ENCODE data around the gene PIP5K1B.
"Not testable (repeated sequence)": the region's sequence is repeated elsewhere in the genome, so short reads cannot be mapped to it uniquely, and the experiment has no call there.

PIP5K1B gene

DNA sequence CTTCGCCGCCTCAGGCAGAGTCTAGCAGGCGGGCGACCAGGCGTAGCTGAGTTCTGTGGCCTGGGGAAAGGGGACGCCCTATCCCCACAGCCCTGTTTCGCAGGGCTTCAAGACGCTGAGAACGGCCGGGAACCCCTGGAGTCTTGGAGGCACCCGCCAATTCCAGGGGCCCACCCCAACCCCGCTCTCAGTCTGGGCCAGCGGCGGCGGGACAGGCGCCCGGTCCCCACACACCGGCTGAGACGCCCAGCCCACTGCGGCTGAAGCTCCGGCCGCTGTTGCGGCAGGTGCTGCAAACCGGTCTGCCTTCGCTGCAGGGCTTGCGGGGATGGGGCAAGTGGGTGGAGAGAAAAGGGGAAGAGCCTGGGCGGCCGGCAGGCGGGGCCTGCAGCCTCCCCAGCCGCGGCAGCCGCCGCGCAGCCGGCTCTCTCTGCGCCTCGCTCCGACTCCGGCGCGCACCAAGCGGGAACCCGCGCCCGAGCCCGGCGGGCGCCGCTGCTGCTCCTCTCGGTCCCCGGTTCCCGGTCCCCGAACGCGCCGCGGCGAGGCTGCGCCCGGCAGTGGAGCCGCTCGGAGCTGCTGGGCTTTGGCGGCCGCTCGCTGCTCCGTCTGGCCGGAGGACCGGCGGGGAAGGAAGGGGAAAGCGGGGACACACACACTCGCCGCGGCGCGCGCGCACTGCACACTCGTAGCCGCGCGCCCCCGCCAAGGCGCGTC is at the start of gene PIP5K1B:
TSS of gene PIP5K1B (plus strand) at position 427 of the 717 bp plus-strand sequence. CDS start 117,375 bp downstream, outside the sequence.
- DNase-seq (ENCODE audit: low read depth, low spot score), result no peak

DNA sequence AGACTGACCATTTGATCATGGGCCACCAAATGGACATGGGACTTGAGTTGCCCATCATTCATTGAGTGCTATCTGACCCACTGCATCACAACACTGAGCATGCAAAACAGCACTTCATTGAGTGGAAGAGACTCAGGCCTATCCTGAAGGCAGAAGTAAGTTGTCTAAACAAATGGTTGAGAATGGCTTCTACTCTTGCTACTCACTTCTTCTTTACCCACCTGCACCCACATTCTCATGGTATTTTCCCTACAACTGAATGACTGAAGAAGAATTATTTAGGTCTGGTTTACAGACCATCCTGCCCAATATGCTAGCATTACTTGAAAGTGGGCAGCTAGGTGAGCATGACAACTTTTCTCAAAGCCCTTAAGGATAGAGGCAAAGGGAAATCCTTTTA is 41.0 kb upstream of the PIP5K1B start:
- no peak for DNase-seq (ENCODE audit: low read depth, low spot score)

GRCh38 chr9:68668127-68668526 is 36.9 kb upstream of the PIP5K1B start:
- no peak for DNase-seq (ENCODE audit: low read depth, low spot score)

DNA sequence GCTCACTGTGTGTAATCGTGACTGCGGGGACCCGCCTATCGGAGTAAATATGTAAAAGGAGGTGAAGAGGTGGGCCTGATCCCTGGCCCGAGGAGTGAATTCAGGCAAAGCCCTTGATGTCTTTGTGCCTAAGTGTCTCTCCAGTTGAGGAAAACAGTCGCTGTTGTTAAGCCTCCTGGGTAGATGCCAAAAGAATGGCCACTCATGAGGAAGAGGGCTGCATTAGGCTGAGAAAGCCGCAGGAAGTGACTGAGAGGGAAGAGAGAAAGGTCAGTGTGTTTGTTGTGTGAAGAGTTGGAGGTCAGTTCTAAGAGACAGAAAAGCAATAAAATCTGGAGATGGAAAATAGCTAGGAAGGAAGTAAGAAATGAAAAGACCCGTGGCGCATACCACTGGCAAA is 35.8 kb upstream of the PIP5K1B start:
- no peak for DNase-seq (ENCODE audit: low read depth, low spot score)

- no peak for DNase-seq (ENCODE audit: low read depth, low spot score)
Observed at GRCh38 chr9:68672215-68672614, 32.8 kb upstream of the PIP5K1B start.

DNA sequence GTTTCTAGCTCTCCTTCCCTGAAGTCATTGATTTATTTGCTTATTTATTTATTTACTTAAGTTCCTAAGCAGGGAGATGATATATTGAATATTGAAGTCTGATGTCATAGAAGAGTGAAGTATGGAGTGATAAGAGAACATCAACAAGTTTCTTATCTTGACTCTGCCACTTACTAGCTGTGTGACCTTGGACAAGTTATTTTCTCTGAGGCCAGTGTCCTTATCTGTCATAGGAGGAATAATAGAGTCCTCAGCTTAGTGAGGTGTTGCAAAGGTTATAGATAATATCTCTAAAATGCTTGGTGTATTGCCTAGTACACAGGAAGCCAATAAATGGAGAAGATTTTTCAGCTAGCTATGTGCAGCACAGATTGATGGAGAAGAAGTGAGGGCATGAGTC is 32.4 kb upstream of the PIP5K1B start:
- no peak for DNase-seq (ENCODE audit: low read depth, low spot score)

DNA sequence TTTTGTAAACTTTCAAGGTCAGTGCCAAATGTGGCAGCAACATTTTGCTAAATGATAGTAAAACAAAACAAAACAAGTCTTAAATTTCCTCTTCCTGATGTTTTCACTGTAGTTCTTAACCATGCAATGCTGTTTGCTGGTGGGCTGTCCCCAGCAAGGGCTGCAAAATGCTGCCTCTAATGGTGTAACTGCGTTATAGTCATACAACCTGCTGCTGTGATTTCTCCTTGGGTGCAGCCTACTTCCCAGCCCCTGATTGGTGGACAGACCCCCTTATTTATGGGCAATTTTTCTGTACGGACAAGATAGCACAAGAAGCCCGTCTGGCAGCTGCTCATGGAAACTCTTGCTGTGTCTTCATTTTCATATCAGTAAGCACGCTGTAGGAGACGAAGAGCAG is 26.6 kb upstream of the PIP5K1B start:
- DNase-seq (ENCODE audit: low read depth, low spot score), result no peak

DNA sequence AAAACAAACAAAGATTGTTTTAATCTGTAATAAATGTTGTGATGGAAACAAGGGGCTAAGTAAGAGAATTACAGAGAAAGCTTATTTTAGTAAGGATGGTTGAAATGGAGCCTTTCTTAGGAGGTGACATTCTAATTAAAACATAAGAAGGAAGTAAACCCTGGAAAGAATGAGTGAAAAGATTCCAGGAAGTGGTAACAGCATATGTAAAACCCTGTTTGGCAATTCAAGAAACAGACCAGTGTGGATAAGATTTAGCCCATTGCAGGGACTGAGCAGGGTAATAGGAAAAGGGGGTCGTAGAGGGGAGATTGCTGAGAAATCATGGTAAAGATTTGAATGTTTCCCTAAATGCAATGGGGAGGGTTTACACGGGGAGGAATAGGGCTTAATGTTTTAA is 21.6 kb upstream of the PIP5K1B start:
- no peak for DNase-seq (ENCODE audit: low read depth, low spot score)

- DNase-seq (ENCODE audit: low read depth, low spot score), result no peak
Observed at GRCh38 chr9:68685213-68685612, 19.8 kb upstream of the PIP5K1B start.

DNA sequence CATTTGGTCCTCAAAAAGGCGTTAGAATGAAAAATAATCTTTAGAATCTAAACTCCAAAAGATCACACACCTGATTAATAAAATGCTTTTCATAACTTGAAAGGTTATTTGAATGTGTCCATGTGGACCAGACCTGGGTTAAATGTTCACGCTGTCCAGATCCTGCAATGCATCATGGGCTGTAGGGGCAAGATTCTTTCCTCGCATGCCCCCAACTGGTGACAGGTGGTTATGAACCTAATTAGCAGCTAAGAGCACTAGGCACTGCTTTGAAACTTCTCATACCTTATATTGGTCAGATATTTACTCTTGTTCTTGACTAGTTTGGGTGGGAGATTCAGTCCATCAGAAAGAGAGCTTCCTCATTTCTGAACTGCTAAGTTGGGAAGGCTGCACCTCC is 19.3 kb upstream of the PIP5K1B start:
- DNase-seq (ENCODE audit: low read depth, low spot score), result no peak

GRCh38 chr9:68690088-68690487 is 15.0 kb upstream of the PIP5K1B start:
- no peak for DNase-seq (ENCODE audit: low read depth, low spot score)

GRCh38 chr9:68692519-68692918 is 12.5 kb upstream of the PIP5K1B start:
- no peak for DNase-seq (ENCODE audit: low read depth, low spot score)

GRCh38 chr9:68694125-68694524 is 10.9 kb upstream of the PIP5K1B start:
- no peak for DNase-seq (ENCODE audit: low read depth, low spot score)

GRCh38 chr9:68697851-68698250 is 7.2 kb upstream of the PIP5K1B start:
- no peak for DNase-seq (ENCODE audit: low read depth, low spot score)

GRCh38 chr9:68698943-68699509 is 6.0 kb upstream of the PIP5K1B start:
- no peak for DNase-seq (ENCODE audit: low read depth, low spot score)

GRCh38 chr9:68699625-68700024 is 5.4 kb upstream of the PIP5K1B start:
- not testable (repeated sequence) for DNase-seq (ENCODE audit: low read depth, low spot score)

DNA sequence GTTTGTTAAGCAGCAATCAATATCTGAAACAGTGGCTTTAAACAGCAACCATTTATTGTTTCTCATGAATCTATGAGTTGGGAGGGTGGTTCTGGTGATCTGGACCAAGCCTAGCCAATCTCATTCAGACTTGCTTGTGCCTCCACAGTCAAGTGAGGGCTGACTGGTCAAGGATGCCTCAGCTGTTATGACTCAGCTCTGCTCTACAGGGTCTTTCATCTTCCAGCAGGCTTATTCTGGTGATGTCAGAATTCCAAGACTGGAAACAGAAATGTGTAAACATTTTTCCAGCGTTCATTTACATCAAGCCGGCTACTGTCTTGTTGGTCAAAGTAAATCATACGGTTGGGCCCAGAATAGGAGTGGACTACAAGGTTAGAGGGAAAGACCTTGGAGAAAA is 2.5 kb upstream of the PIP5K1B start:
- DNase-seq (ENCODE audit: low read depth, low spot score), result no peak

DNA sequence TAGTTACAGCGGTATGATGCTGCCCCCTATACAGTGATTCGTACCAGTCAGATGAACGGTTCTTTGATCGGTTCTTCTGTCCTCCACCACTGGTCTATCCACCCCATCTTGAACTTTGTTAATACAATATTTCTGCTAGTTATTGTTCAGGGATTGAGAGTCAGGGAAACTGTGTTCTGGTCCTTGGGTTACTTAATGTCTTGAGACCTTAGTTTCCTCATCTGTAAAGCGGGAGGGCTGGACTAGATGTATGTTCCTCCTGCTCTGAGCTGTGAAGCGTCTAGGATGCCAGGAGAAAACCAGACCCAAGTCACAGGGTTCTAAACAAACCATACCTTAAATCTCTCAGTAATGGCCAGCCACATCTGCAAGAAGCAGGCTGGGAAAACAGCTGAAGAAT is 1.4 kb upstream of the PIP5K1B start:
- DNase-seq (ENCODE audit: low read depth, low spot score), result no peak

GRCh38 chr9:68704498-68704813 is 584 bp upstream of the PIP5K1B start:
- no peak for DNase-seq (ENCODE audit: low read depth, low spot score)

- DNase-seq (ENCODE audit: low read depth, low spot score), result no peak
Observed at GRCh38 chr9:68705531-68706362, 707 bp downstream of the PIP5K1B start.

DNA sequence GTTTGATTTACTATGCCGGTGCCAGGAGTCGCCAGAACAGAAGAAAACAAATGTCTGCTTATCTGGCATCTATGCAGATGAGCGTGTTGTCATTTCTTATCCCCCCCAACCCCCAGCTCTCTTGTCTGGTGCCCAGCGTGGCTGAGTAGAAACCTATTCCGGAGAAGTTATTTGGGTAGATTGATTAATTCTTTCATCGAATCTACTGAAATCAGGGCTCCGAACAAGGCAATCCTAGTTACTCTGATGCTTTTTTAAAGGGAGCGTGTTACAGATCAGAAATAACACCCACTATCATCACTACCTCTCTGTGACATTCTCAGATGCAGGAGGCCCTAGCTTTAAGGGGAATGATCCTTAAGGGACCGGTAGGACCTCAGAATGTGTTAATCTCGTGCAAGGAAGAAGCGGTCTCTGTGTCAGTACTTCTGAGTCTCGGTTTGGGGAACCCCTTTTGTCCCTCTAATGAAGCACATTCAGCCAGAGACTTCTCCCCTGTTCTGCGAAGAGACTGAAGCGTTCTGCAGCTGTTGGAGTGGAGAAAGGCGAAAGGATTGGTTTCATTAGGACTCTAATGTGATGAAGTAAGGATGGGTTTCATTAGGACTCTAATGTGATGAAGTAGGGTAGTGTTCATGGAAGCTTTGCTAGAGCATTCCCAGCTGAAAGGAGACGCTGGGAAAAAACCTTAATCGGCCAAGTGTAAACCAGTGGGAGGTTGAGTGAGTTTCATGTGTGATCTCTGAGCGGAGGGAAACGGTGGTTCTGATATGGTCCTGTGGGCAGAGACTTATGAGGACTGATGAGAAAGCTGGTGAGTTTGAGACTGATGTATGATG is 1.5 kb downstream of the PIP5K1B start:
- no peak for DNase-seq (ENCODE audit: low read depth, low spot score)
